ENCODE data around the gene RIN3. TPM values are rescaled to one million over a fixed set of nuclear protein-coding genes. Genes with fewer than 3 reads are reported as not detected.
A peak's percentile ranks its signal among the peaks of the same experiment; 100 is the strongest.

RIN3 gene
- total RNA-seq, 1 experiment from 2014 or later: 1.5 TPM

DNA sequence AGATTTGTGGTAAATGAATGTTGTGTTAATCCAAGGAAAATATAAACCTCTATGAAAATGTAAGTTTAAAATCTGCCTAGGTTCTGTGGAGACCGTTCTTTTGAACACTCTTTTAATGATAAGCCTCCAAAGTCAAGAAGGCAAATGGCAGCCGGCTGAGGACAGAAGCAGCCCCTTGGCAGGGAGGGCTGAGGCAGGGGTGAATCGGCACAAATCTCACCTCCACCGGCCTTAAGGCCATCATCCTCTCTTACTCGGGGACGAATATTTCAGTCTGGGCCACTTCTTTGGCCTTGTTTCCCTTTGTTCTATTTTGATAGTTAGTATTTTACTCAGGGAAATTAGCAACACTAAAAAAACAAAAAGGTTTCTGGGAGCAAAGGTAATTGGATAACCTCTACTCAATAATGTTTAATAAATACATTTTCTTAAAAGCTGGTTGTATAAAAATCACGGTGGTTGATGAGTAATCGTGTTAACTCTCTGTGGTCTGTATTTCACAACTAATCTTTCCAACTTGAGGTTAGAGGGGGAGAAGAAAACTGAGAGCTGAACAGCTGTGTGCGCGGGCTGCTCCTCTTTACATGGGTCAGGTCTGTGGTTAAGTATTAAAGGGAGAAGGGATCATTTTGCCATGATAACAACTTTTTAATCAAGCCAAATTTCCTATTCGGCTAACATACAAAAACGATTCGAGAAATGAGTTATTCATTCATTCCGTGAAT lies 216.2 kb downstream of the RIN3 start:
- H2BK5ac ChIP-seq (ENCODE audit: insufficient read length, low read length): no peak overlapping the region
- H4K8ac ChIP-seq (replicated peaks; ENCODE audit: insufficient read length, low read depth, low read length): no peak overlapping the region
- Mint-ChIP-seq H3K27ac (peak overlapping the region; percentile 29 to 90 (median 44); a peak in 3 of 7 replicates), H3K4me1 (peaks cover 0 to 3% of the 10 kb centered on the region in 2 experiments; a peak in 2 of 4 replicates), H3K9me3 (no peaks in the 10 kb centered on the region), H3K27me3 (ENCODE audit: low read depth) (no peaks in the 10 kb centered on the region), H3K36me3 (ENCODE audit: insufficient read depth in 1 of 3, low read depth in 3 of 3) (peaks cover 23 to 38% (median 32%) of the 10 kb centered on the region in 3 experiments), H3K4me3 (no peak overlapping the region)
- no peak overlapping the region for H4K91ac ChIP-seq (ENCODE audit: insufficient read length, low read depth, low read length)
- H3K9me3 ChIP-seq (ENCODE audit: control insufficient read depth, low read depth, low read length): no peaks in the 10 kb centered on the region
- H3K14ac ChIP-seq (ENCODE audit: insufficient read depth, low read length): no peak overlapping the region
- H2AFZ ChIP-seq (ENCODE audit: low read length): no peak overlapping the region
- peaks cover 5% of the 10 kb centered on the region for H3K79me1 ChIP-seq (ENCODE audit: insufficient read depth, low read depth, low read length, poor library complexity, severe bottlenecking)
- no peak overlapping the region for H2BK12ac ChIP-seq (ENCODE audit: insufficient read length, low read depth, low read length)
- no peaks in the 10 kb centered on the region for H3K79me2 ChIP-seq (ENCODE audit: insufficient read depth, low read length)
- no peak overlapping the region for H2AK5ac ChIP-seq (ENCODE audit: insufficient read length, low read length)
- H3K23me2 ChIP-seq (ENCODE audit: insufficient read length, low read depth, low read length, poor library complexity, severe bottlenecking): no peaks in the 10 kb centered on the region
- H3T11ph ChIP-seq (ENCODE audit: low read length): no peak overlapping the region
- H3K23ac ChIP-seq (ENCODE audit: insufficient read length, low read depth, low read length): no peak overlapping the region
- WGBS (ENCODE audit: extremely low coverage, insufficient read length, low lambda C conversion rate): no CpG with 5 or more reads among the region's 14 CpGs
- no peak overlapping the region for H3K27ac ChIP-seq (ENCODE audit: insufficient read length, low read depth, low read length)
- H3K4ac ChIP-seq (ENCODE audit: low read depth, low read length): no peak overlapping the region
- H3K56ac ChIP-seq (ENCODE audit: insufficient read length, low read depth, low read length): no peak overlapping the region
- H4K5ac ChIP-seq (ENCODE audit: insufficient read length, low read depth, low read length): no peak overlapping the region
- H2BK120ac ChIP-seq (ENCODE audit: low read depth, low read length, poor library complexity, severe bottlenecking): no peak overlapping the region
- no peak for DNase-seq
- H4K20me1 ChIP-seq (ENCODE audit: control insufficient read depth, insufficient read depth, insufficient read length): no peaks in the 10 kb centered on the region
- H2BK20ac ChIP-seq (ENCODE audit: low read depth, low read length, poor library complexity, severe bottlenecking): no peak overlapping the region
- H3K27me3 ChIP-seq (ENCODE audit: insufficient read depth, low read length): no peaks in the 10 kb centered on the region
- no peak overlapping the region for H2BK15ac ChIP-seq (ENCODE audit: low read depth, low read length)
- no peak overlapping the region for H3K4me2 ChIP-seq (ENCODE audit: insufficient read depth, insufficient read length, low read length)
- H3K9ac ChIP-seq (ENCODE audit: extremely low read depth, insufficient read length, low read length): no peak overlapping the region
- no peaks in the 10 kb centered on the region for H3K4me1 ChIP-seq (ENCODE audit: insufficient read depth, low read length)
- TF ChIP-seq, protein P1, sequence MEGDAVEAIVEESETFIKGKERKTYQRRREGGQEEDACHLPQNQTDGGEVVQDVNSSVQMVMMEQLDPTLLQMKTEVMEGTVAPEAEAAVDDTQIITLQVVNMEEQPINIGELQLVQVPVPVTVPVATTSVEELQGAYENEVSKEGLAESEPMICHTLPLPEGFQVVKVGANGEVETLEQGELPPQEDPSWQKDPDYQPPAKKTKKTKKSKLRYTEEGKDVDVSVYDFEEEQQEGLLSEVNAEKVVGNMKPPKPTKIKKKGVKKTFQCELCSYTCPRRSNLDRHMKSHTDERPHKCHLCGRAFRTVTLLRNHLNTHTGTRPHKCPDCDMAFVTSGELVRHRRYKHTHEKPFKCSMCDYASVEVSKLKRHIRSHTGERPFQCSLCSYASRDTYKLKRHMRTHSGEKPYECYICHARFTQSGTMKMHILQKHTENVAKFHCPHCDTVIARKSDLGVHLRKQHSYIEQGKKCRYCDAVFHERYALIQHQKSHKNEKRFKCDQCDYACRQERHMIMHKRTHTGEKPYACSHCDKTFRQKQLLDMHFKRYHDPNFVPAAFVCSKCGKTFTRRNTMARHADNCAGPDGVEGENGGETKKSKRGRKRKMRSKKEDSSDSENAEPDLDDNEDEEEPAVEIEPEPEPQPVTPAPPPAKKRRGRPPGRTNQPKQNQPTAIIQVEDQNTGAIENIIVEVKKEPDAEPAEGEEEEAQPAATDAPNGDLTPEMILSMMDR (conservative IDR thresholded peaks at IDR 0.05): no peak
- no peak overlapping the region for H3K18ac ChIP-seq (ENCODE audit: insufficient read length, low read depth, low read length)
